HepG2 (cell line): ENCODE measurements around the gene SCN8A. TPM values are rescaled to one million over a fixed set of nuclear protein-coding genes. Genes with fewer than 3 reads are reported as not detected.

Experiments
- ATAC-seq: fragments of 200-7000 bp; cut with Tn5 transposase; 3 replicates; pipeline ENCODE4 v1.9.1; 2020; ENCODE audit warnings: mild to moderate bottlenecking, moderate library complexity
- BruUV-seq: library from RNA; stranded (reverse); fragments of 400-500 nt; replicated peaks from 2 replicates; lab custom pipeline; 2021; lab: Mats Ljungman, UMichigan
- CTCF ChIA-PET: fragments of 300-600 bp; formaldehyde crosslinking; extraction: SDS; loops from one replicate; lab custom pipeline; 2021; ENCODE audit warnings: low total read pairs, inconsistent platforms, low intra/inter-chr PET ratio; lab: Yijun Ruan, JAX
- POLR2A ChIA-PET: fragments of 350-600 bp; sonication (Branson Sonifier 250); formaldehyde crosslinking; loops from one replicate; lab custom pipeline; 2020; ENCODE audit warnings: antibody characterized with exemption, inconsistent platforms; lab: Yijun Ruan, JAX
- DNase-seq: peaks from one replicate; pipeline ENCODE4 v3.0.0-alpha.2; 2015; ENCODE audit warnings: low spot score
- FAIRE-seq: peaks from 3 replicates; lab custom pipeline; 2011; peaks lifted over from hg19 to GRCh38; lab: Jason Lieb, UNC
- H2AFZ ChIP-seq: one replicate; pipeline ENCODE4 v1.6.1; 2011; ENCODE audit warnings: low read length, inconsistent platforms
- H3K27ac ChIP-seq: fragments of 300-600 bp; 3 replicates; pipeline ENCODE4 v1.8.0; 2011; ENCODE audit warnings: mixed run types, mild to moderate bottlenecking, mixed read lengths, low read length, inconsistent platforms; ENCODE audit not compliant: insufficient read depth; ENCODE audit errors: extremely low read length
- H3K27me3 ChIP-seq, 2 experiments: fragments of 200-600 bp in 1 of 2; 2 replicates in 1 of 2; 3 replicates in 1 of 2; pipeline versions ENCODE4 v1.6.0 to v1.8.0; 2011; ENCODE audit warnings: low read length in 2 of 2, mild to moderate bottlenecking in 2 of 2, moderate library complexity in 2 of 2, inconsistent platforms in 1 of 2; ENCODE audit not compliant: insufficient read depth in 2 of 2, control insufficient read depth in 1 of 2
- H3K36me3 ChIP-seq, 2 experiments: fragments of 200-600 bp in 1 of 2; replicated peaks in 1 of 2; 2 replicates in 1 of 2; 3 replicates in 1 of 2; pipeline versions ENCODE4 v1.5.1 to v1.8.0; 2011; ENCODE audit warnings: low read length in 2 of 2, inconsistent platforms in 1 of 2; ENCODE audit not compliant: insufficient read depth in 2 of 2, control insufficient read depth in 1 of 2
- H3K4me1 ChIP-seq: 2 replicates; pipeline ENCODE4 v1.5.1; 2012; ENCODE audit warnings: low read length, inconsistent platforms; ENCODE audit not compliant: insufficient read depth
- H3K4me2 ChIP-seq: 2 replicates; pipeline ENCODE4 v1.6.0; 2011; ENCODE audit warnings: low read depth, low read length, inconsistent platforms
- H3K4me3 ChIP-seq, 3 experiments: fragments of 200-600 bp in 1 of 3; sonication (generic), shearing (Covaris generic) in 1 of 3; replicated peaks in 1 of 3; 2 replicates each; pipeline ENCODE4 v1.5.1; 2011 to 2016; ENCODE audit warnings: low read length in 3 of 3, inconsistent platforms in 2 of 3, low read depth in 2 of 3, mild to moderate bottlenecking in 2 of 3, control low read depth in 1 of 3, mixed read lengths in 1 of 3; ENCODE audit not compliant: insufficient read depth in 1 of 3
- H3K79me2 ChIP-seq: one replicate; pipeline ENCODE4 v1.6.1; 2011; ENCODE audit warnings: low read length, inconsistent platforms; ENCODE audit not compliant: insufficient read depth
- H3K9ac ChIP-seq: 2 replicates; pipeline ENCODE4 v1.6.0; 2011; ENCODE audit warnings: mild to moderate bottlenecking, low read depth, low read length, inconsistent platforms; ENCODE audit not compliant: insufficient read depth
- H3K9me3 ChIP-seq: 2 replicates; pipeline ENCODE4 v1.5.1; 2012; ENCODE audit warnings: mild to moderate bottlenecking, low read length
- H4K20me1 ChIP-seq: 2 replicates; pipeline ENCODE4 v1.6.0; 2011; ENCODE audit warnings: inconsistent platforms, mild to moderate bottlenecking, low read length, moderate library complexity; ENCODE audit not compliant: insufficient read depth
- ARNTL ChIP-seq: sonication (generic); formaldehyde crosslinking; IDR thresholded peaks from 2 replicates; pipeline ENCODE4 v1.4.0; 2020; ENCODE audit warnings: mild to moderate bottlenecking, missing genetic modification reagents
- BORCS8-MEF2B ChIP-seq: sonication (generic); formaldehyde crosslinking; IDR thresholded peaks from 2 replicates; pipeline ENCODE4 v1.8.0; 2022; ENCODE audit warnings: mild to moderate bottlenecking, missing genetic modification reagents
- GMEB1 ChIP-seq: sonication (generic); formaldehyde crosslinking; IDR thresholded peaks from 2 replicates; pipeline ENCODE4 v1.5.1; 2020; ENCODE audit warnings: missing genetic modification reagents, mild to moderate bottlenecking, borderline replicate concordance
- HNRNPK ChIP-seq: fragments of 200-400 bp; formaldehyde crosslinking; IDR thresholded peaks from 2 replicates; pipeline ENCODE4 v1.6.1; 2018; ENCODE audit warnings: low read length, low read depth, moderate library complexity, mild to moderate bottlenecking; ENCODE audit not compliant: poor library complexity, severe bottlenecking
- MAFK ChIP-seq, 2 experiments: IDR thresholded peaks in 1 of 2; conservative IDR thresholded peaks in 1 of 2; 2 replicates each; pipeline ENCODE4 v1.6.1; 2011; ENCODE audit warnings: improper control_type of control experiment in 2 of 2, low read length in 2 of 2
- STAT5B ChIP-seq: sonication (generic); formaldehyde crosslinking; IDR thresholded peaks from 2 replicates; pipeline ENCODE4 v1.4.0; 2020; ENCODE audit warnings: missing genetic modification reagents
- ZNF234 ChIP-seq: sonication (generic); formaldehyde crosslinking; conservative IDR thresholded peaks from 2 replicates; pipeline ENCODE4 v1.5.1; 2020; ENCODE audit warnings: mild to moderate bottlenecking, missing genetic modification reagents
- ZNF296 ChIP-seq: sonication (generic); formaldehyde crosslinking; conservative IDR thresholded peaks from 2 replicates; pipeline ENCODE4 v1.5.0; 2020; ENCODE audit warnings: mild to moderate bottlenecking, missing genetic modification reagents
- ZNF317 ChIP-seq: sonication (generic); formaldehyde crosslinking; IDR thresholded peaks from 2 replicates; pipeline ENCODE4 v1.5.0; 2020; ENCODE audit warnings: mild to moderate bottlenecking, missing genetic modification reagents
- WGBS: methylation state at CpG from one replicate; pipeline ENCODE4 v1.1.6; 2017; ENCODE audit warnings: low lambda C conversion rate; 5-methylcytosine and 5-hydroxymethylcytosine counted together
- in situ Hi-C: cut with HindIII; loops from 2 replicates; pipeline ENCODE4 v1.10.0; 2017; ENCODE audit warnings: low pct_unique_long_range_greater_than_20kb; ENCODE audit not compliant: extremely low pct_ligation_motif_present
- intact Hi-C: fragments of 100-400 bp; cut with micrococcal nuclease; formaldehyde crosslinking; loops from one replicate; pipeline ENCODE4 v1.10.0; 2022; ENCODE audit not compliant: unreplicated experiment
- polyA plus RNA-seq, 8 experiments: library from polyadenylated mRNA; depleted of rRNA in 3 of 8; stranded (reverse) in 7 of 8; unstranded in 1 of 8; fragments of >200 nt; fragmentation: Illumina TruSeq in 4 of 8; extraction: Trizol in 4 of 8; gene quantifications; 2 replicates each; pipeline versions ENCODE4 v1.2.1 to v1.2.3, GENCODE V29; 2011 to 2016; ENCODE audit warnings: low read depth in 4 of 8, missing spikeins in 1 of 8, mixed read lengths in 1 of 8; ENCODE audit not compliant: insufficient read depth in 1 of 8
- total RNA-seq, 5 experiments: library from RNA; depleted of rRNA; stranded (reverse); fragments of >200 nt; fragmentation: Illumina TruSeq; extraction: Trizol; gene quantifications; 2 replicates each; pipeline ENCODE4 v1.2.3, GENCODE V29; 2016; ENCODE audit warnings: low read depth in 1 of 5

The SCN8A gene
- total and polyA plus RNA-seq, 2 of the 13 experiments (the other 11 are each of a cell fraction or from before 2014, with no cell fraction given): 0.57 to 1.4 TPM

DNA sequence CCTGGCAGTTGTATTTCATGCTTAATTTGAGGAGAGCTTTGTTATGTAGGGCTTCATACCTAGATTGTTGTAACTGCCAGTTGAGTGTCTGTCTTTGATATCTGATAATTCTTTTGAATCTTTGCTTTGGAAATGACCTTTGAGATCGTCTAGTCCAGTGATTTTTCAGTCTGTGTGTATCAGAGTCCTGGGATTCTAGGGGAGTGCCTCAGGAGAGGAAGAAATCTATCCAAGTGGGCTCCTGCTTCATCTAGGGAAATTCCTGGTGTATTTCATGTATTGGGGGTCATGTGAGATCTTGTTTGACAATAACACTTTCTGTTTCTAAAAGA, 158.9 kb downstream of the SCN8A start:
- Histone ChIP-seq H3K36me3 (no peaks in the 10 kb centered on the region), H3K4me3 (no peak overlapping the region), H3K9me3 (no peaks in the 10 kb centered on the region), H3K79me2 (no peaks in the 10 kb centered on the region), H3K9ac (no peak overlapping the region), H3K4me1 (no peaks in the 10 kb centered on the region), H3K27ac (no peak overlapping the region), H3K27me3 (no peaks in the 10 kb centered on the region), H3K4me2 (no peak overlapping the region), H2AFZ (no peak overlapping the region), H4K20me1 (no peaks in the 10 kb centered on the region)
- no peak for DNase-seq
- in situ Hi-C loops: no loop called here
- intact Hi-C loops: no loop called here
- TF ChIP-seq ZNF317 (CRISPR knock-in tag): no peak
- TF ChIP-seq MAFK (conservative IDR thresholded peaks at IDR 0.05 in 1 of 2, IDR thresholded peaks at IDR 0.05 in 1 of 2; ENCODE audit: low read length in 2 of 2): no peak
- TF ChIP-seq STAT5B (CRISPR knock-in tag): no peak
- TF ChIP-seq BORCS8-MEF2B: no peak
- TF ChIP-seq ARNTL (CRISPR knock-in tag): no peak
- TF ChIP-seq HNRNPK: no peak
- TF ChIP-seq GMEB1: no peak
- TF ChIP-seq ZNF234 (CRISPR knock-in tag): no peak
- TF ChIP-seq ZNF296: no peak
- BruUV-seq: no TSS peak
- WGBS: 18% methylated on average over 1 of the region's 1 CpG
- ChIA-PET POLR2A (no interaction called here), CTCF (no interaction called here)
- no peak for ATAC-seq
- no peak for FAIRE-seq
